Stimulated activated CD4-positive, alpha-beta T cell treated with anti-CD3 and anti-CD28 coated beads, Interleukin-4, amount 100 ng/mL, for 4 hours (primary cell): ENCODE results near the gene CUL3.

Experiments
- DNase-seq, 2 experiments: peaks; one replicate each; pipeline ENCODE4 v3.0.0-alpha.2; 2020

CUL3 gene

GRCh38 chr2:224466304-224466895 is 118.8 kb downstream of the CUL3 start:
- no peak for DNase-seq

- no peak for DNase-seq
Measured at GRCh38 chr2:224461391-224461790, 123.8 kb downstream of the CUL3 start.

GRCh38 chr2:224457408-224458096 is 127.6 kb downstream of the CUL3 start:
- no peak for DNase-seq

- DNase-seq, result no peak
Measured at GRCh38 chr2:224453892-224454291, 131.3 kb downstream of the CUL3 start.

- DNase-seq, result no peak
Measured at GRCh38 chr2:224449212-224450147, 135.7 kb downstream of the CUL3 start.

- DNase-seq, result no peak
Measured at GRCh38 chr2:224448236-224448635, 136.9 kb downstream of the CUL3 start.

GRCh38 chr2:224444783-224445182 is 140.4 kb downstream of the CUL3 start:
- no peak for DNase-seq

- DNase-seq, result no peak
Measured at GRCh38 chr2:224444021-224444420, 141.1 kb downstream of the CUL3 start.

- DNase-seq, result peak in 1 of 2 experiments; percentile 4
Measured at GRCh38 chr2:224442071-224442967, 142.8 kb downstream of the CUL3 start.

- no peak for DNase-seq
Measured at GRCh38 chr2:224440988-224441387, 144.2 kb downstream of the CUL3 start.

- DNase-seq, result no peak
Measured at GRCh38 chr2:224438726-224439125, 146.4 kb downstream of the CUL3 start.

- DNase-seq, result no peak
Measured at GRCh38 chr2:224436634-224437033, 148.5 kb downstream of the CUL3 start.

- DNase-seq, result no peak
Measured at GRCh38 chr2:224434618-224435017, 150.5 kb downstream of the CUL3 start.

GRCh38 chr2:224433442-224433841 is 151.7 kb downstream of the CUL3 start:
- no peak for DNase-seq

GRCh38 chr2:224432003-224432579 is 153.1 kb downstream of the CUL3 start:
- no peak for DNase-seq

GRCh38 chr2:224429441-224429810 is 155.7 kb downstream of the CUL3 start:
- DNase-seq, result no peak

GRCh38 chr2:224428787-224429440 is 156.2 kb downstream of the CUL3 start:
- DNase-seq, result no peak

GRCh38 chr2:224427471-224427870 is 157.7 kb downstream of the CUL3 start:
- no peak for DNase-seq

GRCh38 chr2:224426656-224427055 is 158.5 kb downstream of the CUL3 start:
- DNase-seq, result no peak

- DNase-seq, result no peak
Measured at GRCh38 chr2:224421065-224421464, 164.1 kb downstream of the CUL3 start.
